Choroid plexus epithelial cell (primary cell): Measurements from ENCODE around the gene LRRC31.

Source experiments
- DNase-seq: peaks from one replicate; pipeline ENCODE4 v3.0.0-alpha.2; 2010; ENCODE audit warnings: low read depth
- H3K4me3 ChIP-seq: 2 replicates; pipeline ENCODE4 v1.5.1; 2011; ENCODE audit warnings: low read depth, mild to moderate bottlenecking, control low read depth, low read length, moderate library complexity
- TF ChIP-seq, protein P1 (sequence below): conservative IDR thresholded peaks from 2 replicates; pipeline ENCODE4 v1.5.1; 2011; ENCODE audit warnings: low read depth, mild to moderate bottlenecking, control low read depth, inconsistent platforms, low read length, moderate library complexity

LRRC31 gene

DNA sequence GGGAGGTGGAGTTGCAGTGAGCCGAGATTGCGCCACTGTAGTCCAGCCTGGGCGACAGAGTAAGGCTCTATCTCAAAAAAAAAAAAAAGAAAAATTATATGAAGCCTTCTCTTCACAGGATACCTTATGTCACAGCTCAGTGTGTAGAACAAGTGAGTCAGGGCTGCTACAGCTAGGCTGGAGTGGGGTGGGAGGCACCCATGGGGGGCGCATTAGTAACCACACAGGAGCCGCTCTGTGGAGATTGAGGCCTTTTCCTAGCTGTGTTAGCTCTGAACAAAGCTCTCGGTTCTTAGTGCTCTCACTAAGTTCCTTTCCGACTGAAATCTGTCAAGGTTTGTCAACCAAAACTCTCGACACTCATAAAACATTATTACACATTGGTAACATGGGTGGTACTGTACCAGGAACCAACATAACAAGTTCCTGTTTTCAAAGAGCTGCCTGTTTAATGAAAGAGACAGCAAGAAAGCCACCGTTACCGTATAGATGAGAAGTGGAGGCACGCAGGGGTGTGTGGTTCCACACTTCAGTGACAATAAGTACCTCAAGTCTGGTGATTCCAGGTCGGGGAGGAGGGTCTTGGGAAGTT is 4.5 kb downstream of the LRRC31 start:
- TF ChIP-seq, protein P1, sequence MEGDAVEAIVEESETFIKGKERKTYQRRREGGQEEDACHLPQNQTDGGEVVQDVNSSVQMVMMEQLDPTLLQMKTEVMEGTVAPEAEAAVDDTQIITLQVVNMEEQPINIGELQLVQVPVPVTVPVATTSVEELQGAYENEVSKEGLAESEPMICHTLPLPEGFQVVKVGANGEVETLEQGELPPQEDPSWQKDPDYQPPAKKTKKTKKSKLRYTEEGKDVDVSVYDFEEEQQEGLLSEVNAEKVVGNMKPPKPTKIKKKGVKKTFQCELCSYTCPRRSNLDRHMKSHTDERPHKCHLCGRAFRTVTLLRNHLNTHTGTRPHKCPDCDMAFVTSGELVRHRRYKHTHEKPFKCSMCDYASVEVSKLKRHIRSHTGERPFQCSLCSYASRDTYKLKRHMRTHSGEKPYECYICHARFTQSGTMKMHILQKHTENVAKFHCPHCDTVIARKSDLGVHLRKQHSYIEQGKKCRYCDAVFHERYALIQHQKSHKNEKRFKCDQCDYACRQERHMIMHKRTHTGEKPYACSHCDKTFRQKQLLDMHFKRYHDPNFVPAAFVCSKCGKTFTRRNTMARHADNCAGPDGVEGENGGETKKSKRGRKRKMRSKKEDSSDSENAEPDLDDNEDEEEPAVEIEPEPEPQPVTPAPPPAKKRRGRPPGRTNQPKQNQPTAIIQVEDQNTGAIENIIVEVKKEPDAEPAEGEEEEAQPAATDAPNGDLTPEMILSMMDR: no peak
- no peak overlapping the region for H3K4me3 ChIP-seq
- DNase-seq: no peak

DNA sequence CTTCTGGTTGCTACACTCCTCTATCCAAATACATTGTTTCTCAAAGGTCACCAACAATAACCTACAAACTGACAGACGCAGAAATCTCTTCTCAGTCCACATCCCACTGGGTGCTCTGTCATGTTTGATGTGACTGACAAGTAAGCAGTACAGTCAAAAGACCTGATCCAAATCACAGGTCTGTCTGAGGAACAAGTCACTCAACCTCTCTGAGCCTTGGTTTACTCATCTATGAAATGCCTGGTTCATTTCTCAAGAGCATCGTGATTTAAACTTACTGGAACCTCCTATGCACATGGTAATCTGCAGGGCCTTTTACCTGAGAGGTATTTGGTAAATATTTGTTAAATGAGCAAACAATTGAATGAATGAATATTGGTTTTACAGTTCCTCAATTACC is 5.5 kb downstream of the LRRC31 start:
- TF ChIP-seq, protein P1: no peak
- H3K4me3 ChIP-seq: no peak overlapping the region
- no peak for DNase-seq

DNA sequence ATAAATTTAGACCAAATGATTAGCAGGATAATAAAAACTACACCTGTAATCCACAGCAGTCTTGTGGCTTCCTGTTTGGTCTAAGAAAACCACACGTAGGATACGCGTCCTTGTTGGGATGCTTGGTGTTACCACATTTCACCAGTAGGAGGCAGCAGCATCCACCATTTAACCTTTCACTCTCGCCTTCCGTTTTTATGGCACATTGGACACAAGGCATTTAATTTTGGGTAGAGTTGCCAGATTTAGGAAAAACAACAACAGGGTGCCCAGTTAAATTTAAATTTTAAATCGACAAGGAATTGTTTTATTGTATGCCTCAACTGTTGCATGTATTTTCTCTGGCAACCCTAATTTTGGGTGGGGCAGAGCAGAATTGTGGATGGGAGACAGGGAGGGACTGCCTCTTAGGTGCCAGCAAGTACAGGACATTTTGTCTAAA is 6.3 kb downstream of the LRRC31 start:
- peak; percentile 85 for DNase-seq
- H3K4me3 ChIP-seq: no peak overlapping the region
- TF ChIP-seq, protein P1: peak; percentile 94

DNA sequence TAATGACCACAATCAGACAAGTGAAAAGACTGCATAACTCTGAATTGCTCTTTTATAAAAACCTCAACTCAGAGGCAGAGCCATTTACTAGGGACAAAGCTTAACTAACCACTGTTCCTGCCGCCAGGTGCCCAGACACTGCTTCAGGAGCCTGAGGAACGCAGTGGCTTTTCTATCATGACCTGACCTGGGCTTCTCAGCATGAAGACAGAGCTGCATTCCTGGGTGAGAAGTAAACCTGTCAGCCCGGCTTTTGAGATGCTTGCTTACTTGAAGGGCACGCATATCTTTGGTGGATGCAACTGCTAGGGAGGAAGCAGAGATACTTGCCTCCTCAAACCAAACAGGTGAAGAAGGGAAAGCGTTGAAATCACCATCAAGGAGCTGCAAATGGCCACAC is 7.9 kb downstream of the LRRC31 start:
- TF ChIP-seq, protein P1: no peak
- DNase-seq: no peak
- H3K4me3 ChIP-seq: no peak overlapping the region

DNA sequence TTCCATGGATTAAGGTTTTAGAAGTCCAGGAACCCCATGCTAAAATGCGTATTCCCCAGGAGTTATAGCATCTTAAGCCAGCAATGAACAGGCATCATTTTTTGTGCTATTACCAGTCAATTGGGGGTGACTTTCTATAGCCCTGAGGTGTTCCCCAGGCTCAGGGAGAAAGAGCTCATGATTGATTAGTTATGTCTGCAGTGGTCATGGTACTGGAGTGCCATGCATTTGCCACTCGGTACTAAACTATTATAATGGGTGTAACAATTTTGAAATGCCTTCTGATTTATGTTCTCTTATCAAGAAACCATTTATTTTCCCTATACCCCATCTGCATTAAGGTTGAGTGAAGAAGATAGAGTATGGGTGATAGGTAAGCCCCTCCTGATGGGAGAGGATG is 11.9 kb downstream of the LRRC31 start:
- TF ChIP-seq, protein P1: no peak
- no peak overlapping the region for H3K4me3 ChIP-seq
- DNase-seq: no peak

DNA sequence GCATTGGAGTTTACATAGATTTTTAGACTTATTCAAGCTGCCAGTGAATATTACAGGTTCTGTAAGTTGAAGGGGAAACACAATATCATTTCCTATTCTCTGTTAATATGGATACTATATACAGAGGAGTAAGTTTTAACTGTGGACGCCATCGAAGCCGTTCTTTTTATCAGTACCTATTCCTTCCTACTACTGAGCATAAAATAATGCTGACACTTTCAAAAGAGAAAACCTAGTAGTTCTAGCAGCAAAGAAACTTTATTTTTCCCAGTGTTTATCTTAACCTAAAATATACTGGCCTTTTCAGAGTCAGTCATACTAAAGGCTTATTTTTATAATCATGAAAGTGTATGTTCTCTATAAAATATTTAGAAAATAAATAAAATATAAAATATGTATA is 14.2 kb downstream of the LRRC31 start:
- TF ChIP-seq, protein P1: no peak
- no peak for DNase-seq
- H3K4me3 ChIP-seq: no peak overlapping the region

DNA sequence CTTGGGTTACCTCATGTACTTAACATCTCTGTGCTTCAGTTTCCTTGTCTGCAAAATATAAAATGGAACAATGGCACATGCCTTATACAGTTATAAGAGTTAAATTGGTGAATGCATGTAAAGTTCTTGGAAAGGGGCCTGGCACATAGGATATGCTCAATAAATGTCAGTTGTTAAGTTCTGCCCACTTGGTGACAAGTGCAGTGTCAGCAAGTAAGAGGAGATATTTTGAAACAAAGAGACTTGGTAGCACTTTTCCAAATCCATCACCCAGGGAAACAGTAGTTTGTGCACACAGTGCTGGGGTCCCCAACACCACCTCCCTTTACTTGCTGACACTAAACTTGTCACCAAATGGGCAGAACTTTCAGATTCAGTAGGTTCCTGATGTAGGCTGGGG is 19.1 kb downstream of the LRRC31 start:
- no peak for DNase-seq
- TF ChIP-seq, protein P1: no peak

More for the DNA sequence above, 19.1 kb downstream of the LRRC31 start:
- H3K4me3 ChIP-seq: no peak overlapping the region
